ENCODE results near the gene GSPT1.

GSPT1 gene

DNA sequence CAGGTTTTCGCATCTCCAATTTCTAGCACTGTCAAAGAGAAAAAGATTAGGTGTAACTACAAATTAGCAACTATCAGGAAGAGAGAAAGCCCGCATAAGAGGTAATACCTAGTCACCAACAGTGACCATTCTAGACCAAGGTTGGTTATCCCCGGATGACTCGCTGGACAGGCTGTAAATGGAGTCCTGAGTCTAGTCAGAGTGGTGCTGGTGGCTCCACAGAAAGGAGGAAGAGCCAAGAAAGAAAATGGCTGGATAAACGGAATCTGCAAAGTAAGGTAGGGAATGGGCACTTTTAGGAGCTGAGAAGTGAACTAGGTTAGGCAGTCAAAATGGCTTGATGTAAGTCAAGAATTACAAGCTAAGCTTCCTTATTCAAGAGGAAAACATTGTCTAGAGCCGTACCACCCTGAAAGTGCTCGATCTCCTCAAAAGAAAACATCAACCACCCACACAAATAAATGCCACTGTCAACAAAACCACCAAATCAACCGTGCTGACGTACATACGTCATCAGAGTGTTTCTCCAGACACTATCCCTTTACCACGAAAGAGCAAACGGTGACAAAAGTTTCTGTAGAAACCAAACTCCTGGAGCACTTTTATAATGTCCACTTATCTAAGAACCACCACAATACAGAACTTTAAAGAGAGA, 2.2 kb downstream of the GSPT1 start:
- no peak for DNase-seq (ENCODE audit: low read depth, low spot score)

DNA sequence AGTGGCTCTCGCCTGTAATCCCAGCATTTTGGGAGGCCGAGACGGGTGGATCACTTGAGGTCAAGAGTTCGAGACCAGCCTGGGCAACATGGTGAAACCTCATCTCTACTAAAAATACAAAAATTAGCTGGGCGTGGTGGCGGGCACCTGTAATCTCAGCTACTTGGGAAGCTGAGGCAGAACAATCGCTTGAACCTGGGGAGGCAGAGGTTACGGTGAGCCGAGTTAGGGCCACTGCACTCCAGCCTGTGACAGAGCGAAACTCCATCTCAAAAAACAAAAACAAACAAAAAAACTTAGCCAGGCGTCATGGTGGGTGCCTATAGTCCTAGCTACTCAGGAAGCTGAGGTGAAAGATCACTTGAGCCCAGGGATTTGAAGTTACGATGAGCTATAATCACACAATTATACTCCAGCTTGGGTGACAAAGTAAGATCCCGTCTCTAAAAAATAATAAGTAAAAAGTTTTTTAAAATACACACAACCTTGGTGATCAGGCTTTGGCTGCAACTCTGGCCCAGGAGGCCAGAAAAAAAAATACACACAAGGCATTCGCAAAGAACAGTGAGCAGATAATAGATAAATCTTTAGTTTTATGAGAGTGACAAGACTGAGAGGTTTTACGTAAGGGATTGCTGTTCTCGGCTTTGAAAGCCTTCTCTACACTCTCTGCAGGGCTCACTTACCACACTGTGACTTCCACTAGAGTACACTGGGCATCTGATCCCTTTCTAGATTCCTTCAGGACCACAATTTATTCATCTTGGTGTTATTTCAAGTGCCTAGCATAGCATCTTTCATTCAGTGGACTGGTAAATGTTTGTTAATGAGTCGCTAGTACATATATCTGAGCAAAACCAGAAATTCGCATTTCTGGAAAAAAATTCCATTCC, 5.9 kb downstream of the GSPT1 start:
- no peak for DNase-seq (ENCODE audit: low read depth, low spot score)

DNA sequence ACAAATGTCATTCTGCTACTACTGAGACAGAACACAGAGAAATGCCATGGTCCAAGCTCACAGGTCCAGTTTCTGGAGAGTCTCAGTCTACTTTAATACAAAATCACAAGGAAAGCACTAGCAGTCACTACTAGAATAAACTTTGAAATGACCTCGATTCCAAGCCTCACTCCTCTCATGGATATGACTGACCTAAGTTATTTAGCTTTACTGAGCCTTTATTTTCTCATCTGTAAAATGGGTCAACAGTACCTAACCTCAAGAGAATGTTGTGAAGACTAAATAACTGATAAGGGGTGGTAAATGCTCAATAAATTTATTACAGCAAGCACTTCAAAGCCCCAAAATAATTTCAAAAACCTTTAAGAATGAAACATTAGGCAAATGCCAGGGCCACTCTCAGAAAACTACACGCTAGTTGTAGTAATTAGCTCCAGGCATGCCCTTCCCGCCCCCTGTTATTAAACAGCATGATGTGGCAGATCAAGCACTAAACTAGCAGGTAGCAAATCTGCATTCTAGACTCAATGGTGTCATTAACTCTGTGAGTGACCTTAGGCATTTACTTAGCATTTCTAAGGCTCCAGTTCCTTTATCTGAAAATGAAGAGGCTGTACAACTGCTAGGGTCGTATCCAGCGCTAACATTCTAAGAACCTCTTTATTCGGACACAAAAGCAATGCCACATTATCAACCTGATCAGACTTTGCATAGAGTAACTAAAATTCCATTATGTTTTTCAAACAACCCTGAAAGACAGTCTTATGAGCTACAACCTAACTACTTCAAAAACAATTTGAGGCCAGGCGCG, 8.4 kb downstream of the GSPT1 start:
- DNase-seq (ENCODE audit: low read depth, low spot score), result no peak

DNA sequence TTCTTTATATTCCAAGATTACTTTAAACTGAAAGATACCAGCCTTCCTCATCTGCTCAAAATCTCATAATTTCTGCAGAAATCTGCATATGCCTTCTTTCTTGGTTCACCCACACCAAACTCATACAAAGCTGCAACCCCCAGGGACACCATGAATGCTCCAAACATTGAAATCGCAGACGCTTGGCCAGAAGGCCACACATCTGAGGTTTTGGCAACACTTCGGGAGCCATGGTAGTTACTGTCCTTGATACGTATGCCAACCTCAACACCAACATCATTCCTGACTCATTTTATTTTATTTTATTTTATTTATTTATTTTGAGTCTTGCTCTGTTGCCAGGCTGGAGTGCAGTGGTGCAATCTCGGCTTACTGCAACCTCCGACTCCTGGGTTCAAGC, 11.8 kb downstream of the GSPT1 start:
- no peak for DNase-seq (ENCODE audit: low read depth, low spot score)

DNA sequence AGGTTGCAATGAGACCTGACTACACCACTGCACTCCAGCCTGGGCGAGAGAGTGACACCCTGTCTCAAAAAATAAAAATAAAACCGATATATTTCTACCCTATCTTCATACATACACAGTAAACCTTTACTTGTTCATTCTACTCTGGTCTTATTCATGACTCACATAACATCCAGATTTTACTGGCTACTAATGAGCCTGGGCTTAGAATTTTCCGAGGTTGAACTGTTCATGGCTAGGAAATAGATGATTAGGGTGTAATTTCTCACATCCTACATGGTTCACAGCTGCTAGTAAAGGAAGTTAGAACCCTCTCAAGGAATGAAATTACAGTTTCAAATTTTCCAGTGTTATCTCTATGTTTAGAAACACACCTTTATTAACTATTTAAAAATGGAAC, 14.7 kb downstream of the GSPT1 start:
- DNase-seq (ENCODE audit: low read depth, low spot score), result no peak

DNA sequence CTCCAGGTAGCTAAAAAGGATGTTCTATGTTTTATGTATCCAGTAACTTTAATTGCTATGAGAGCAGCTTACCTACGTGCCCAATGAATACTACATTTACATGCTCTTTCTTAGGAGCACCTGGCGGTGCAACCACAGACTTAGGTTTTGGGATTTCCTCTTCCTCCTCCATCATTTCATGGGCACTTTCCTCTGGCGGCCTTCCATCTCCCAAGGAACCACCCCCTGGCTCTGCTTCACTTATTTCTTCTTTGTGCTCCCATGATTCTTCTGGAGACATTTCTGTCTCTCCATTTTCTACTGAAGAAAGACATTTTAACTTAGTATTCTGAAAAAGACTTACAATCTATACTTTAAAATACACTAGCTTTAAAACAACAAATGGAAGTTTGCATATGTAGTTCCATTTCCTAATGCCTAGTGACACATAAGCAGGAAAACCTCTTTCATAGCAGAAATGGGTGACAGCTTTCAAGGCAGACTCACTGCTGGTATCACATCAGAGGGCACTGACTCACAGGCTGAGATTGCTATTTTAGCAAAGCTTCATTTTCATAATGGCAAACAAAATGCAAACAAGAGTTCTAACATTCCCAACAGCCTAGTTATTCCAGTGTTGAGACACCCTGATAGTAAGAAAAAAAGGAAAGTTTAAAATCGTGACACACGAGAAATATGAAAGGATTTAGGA, 19.1 kb downstream of the GSPT1 start:
- DNase-seq (ENCODE audit: low read depth, low spot score), result no peak

DNA sequence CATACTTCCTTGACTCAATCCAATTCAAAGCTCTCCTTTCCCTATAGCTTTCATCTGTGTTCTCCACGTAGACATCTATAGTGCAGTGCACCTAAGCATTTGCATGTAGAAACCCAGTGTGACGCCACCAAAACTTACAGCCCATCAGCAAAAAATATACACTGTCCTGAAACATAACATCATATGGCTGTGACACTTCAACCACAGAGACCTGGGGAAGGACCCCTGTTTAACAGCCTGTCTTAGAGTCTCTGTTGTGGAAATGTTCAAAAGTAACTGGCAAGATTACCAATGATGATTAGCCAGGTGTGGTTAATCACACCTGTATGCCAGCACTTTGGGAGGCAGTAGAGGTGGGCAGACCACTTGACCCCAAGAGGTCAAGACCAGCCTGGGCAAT, 22.2 kb downstream of the GSPT1 start:
- no peak for DNase-seq (ENCODE audit: low read depth, low spot score)

DNA sequence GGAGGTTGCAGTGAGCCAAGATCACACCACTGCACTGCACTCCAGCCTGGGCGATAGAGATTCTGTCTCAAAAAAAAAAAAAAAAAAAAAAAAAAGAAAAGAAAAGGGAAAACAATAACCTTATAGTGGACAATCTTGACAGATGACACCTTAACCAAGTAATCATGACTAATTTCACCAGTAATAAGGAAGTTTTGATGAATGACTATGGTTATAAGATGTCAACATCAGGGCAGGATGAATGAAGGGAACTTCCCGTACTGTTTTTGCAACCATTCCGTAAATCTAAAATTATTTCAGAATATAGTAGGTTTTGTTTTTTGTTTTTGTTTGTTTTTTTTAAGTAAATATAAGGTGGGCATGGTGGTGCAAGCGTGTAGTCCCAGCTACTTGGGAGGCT, 23.0 kb downstream of the GSPT1 start:
- DNase-seq (ENCODE audit: low read depth, low spot score), result no peak

DNA sequence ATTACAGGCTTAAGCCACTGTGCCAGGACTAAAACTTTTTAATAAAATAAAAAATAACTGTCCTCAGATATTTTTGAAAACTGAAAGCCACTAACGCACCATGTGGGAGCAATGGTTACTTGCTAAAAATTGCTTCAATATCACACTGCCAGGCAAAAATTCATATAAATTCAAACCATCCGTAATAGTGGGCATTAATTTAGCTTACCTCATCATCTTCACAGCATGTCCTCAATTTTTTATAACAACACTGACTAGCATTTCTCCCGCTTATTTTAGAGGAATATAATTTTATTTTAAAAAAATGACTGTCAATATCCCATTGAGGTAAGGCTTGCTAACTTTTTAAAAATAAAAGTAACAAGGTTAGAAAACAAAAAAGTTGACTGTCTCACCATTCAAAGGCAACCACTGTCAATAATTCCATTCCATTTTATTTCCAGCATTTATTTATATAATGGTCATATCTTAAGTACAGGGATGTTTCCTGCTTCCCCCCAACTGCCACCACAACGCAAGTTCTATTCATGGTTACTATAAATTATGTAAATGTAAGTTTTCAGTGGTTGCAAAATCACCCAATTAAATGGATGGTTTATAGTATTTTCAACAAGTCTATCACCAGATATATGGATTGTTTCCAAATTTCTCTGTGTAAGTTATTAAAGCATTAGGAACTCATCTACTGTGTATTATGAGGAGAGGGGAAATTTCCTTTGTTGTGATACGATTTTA, 25.4 kb downstream of the GSPT1 start:
- DNase-seq (ENCODE audit: low read depth, low spot score), result no peak

DNA sequence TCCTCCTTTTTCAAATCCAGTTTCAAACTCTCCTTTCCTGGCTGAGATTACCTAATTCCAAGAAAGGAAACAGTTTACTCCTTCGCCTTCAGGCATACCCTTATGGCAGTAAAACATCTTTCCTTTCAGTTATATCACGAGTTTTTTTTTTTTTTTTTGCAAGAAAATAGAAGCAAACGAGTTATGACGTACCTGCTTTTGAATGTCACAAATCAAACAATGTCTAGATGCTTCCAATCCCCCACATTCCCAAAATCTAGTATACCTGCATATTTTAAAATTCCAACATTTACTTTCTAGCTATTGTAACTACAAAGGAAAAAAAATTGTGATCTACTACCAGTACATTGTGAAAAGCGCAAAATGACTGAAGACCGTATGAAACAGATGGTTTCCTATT, 28.9 kb downstream of the GSPT1 start:
- DNase-seq (ENCODE audit: low read depth, low spot score), result no peak

DNA sequence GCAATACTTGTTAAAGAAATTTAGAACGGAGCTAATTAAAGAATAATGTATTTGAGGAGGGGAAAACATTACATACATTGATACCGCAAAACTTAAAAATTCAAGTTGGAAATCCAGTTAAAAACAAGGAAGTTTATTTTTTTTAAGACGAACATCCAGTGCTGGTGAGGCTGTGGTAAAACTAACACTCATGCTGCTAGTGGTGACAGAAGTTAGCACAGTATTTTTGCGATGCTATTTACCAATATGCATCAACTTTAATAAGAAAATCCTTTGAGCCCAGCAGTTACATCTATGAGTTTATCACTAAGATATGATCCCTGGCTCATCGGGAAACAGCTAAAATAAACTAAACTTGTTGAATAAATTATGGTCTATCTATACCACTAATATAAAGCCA, 31.7 kb downstream of the GSPT1 start:
- no peak for DNase-seq (ENCODE audit: low read depth, low spot score)

DNA sequence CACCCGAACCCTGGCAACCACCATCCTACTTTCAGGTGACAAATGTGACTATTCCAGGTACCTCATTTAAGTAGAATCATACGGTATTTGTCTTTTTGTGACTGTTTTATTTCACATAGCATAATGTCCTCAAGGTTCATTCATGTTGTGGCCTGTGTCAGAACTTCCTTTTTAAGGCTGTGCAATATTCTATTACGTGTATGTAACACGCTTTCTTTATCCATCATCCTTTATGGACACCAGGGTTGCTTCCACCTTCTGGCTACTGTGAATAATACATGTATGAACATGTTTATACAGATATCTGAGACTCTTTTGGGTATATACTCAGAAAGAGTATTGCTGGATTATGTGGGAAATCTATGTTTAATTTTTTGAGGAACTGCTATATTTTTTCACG, 35.7 kb downstream of the GSPT1 start:
- DNase-seq (ENCODE audit: low read depth, low spot score), result no peak

DNA sequence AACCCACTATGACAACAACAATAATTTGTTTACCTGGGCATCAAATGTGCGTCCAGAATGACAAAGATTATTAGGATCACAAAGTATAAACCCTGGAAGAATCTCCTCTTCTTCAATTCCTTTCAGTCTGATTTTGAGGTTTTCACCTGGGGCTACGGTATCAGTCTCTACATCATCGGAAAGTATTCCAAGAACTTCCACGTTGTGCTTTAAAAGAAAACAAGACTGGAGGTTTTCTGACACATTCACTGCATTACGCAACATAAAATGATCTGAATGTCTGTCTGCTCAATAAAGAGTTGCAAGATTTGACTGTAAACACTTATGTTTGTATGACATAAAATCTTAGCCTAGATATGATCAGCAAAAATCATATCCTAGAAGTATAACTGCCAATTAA, 38.4 kb downstream of the GSPT1 start:
- no peak for DNase-seq (ENCODE audit: low read depth, low spot score)

DNA sequence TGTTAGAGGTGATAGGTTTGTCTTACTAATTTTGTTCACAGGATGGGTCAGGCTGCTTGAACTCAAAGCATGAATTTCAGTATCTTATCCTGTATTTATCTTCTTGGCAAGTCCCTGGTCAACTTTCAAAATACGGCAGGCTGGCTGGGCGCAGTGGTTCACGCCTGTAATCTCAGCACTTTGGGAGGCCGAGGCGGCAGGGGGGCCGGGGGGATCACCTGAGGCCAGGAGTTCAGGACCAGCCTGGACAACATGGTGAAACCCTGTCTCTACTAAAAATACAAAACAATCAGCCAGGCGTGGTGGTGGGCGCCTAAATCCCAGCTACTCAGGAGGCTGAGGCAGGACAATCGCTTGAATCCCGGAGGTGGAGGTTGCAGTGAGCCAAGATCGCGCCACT, 39.5 kb downstream of the GSPT1 start:
- DNase-seq (ENCODE audit: low read depth, low spot score), result no peak

DNA sequence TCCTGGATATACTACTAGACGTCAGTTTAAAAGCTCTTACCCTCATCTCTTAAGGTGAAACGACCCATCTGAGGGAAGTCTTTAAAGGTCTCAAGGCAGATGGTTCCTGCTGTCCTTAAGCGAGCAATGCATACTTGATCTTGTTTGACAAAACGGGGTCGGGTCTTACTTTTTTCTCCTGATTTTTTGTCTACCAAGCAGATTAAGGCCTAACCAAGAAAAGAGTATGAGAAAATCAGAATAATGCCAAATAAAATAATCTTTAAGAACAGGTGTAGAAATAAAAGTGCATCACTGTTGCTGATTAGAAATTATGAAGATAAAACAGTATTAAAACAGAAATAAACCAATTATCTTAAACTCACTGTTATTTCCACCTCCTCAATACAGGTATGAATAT, 40.0 kb downstream of the GSPT1 start:
- no peak for DNase-seq (ENCODE audit: low read depth, low spot score)

DNA sequence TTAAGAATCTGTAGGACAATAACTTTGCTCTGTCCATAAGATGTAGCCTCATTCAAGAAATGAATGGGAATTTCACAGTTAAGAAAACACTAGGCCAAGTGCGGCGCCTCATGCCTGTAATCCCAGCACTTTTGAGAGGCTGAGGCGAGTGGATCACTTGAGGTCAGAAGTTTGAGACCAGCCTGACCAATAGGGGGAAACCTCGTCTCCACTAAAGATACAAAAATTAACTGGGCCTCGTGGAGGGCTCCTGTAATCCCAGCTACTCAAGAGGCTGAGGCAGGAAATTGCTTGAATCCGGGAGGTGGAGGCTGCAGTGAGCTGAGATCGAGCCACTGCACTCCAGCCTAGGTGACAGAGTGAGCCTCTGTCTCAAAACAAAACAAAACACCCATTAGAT, 44.6 kb downstream of the GSPT1 start:
- DNase-seq (ENCODE audit: low read depth, low spot score), result peak; percentile 73

DNA sequence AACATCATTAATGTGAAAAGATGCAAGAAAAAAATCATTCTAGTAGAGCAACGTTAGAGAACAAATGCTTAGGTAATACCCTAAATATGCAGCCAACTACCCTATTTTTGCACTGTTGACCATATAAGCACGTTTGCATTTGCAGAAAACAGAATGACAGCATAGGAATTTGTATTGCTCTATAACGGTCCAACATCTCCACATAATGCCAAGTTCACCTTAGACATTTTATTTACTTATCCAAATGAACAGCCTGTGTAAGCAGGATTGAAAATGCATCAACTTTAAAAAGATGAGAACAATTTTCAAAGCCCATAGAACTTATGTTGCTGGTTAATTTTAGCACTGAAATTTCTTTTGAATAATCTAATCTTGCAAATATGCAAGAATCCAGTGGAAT, 45.4 kb downstream of the GSPT1 start:
- no peak for DNase-seq (ENCODE audit: low read depth, low spot score)

DNA sequence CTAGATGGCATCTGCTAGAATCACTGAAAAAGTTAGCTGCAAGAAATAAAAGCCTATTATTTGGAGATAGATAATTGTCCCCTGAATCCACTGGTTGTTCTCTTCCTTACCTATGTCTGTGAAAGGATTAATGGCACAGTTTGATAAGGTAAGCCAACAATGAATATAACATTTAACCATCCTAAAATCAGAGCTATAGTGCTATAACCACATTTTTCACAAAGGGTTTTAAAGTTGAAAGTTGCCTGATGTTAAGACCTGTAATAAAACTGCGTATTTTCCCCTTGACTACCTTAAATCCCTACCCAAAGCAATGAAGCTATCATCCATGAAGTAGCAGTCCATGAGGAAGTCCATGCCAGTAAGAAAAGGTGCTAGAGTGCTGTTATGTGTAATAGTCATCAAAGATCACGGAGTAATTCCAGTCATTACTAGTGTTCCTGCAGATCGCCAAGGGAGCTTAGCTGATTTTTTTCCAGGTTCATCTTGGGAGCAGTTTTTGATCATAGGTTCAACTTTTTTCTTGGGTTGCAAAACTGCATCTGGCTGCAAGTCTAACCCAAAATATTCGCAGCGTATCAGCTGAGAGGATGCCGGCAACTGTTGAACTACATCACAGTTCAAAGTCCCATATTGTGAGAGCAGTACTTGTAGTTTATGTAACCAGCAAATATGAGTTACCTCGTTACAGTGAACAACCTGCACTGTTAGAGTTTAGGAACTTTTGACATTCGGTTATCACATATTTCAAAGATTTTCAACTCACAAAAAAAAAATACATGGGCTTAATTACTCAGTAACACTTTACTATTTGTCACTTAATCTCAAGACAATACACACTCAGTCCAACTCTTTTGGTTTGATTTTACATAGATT, 46.2 kb downstream of the GSPT1 start:
- DNase-seq (ENCODE audit: low read depth, low spot score), result no peak

DNA sequence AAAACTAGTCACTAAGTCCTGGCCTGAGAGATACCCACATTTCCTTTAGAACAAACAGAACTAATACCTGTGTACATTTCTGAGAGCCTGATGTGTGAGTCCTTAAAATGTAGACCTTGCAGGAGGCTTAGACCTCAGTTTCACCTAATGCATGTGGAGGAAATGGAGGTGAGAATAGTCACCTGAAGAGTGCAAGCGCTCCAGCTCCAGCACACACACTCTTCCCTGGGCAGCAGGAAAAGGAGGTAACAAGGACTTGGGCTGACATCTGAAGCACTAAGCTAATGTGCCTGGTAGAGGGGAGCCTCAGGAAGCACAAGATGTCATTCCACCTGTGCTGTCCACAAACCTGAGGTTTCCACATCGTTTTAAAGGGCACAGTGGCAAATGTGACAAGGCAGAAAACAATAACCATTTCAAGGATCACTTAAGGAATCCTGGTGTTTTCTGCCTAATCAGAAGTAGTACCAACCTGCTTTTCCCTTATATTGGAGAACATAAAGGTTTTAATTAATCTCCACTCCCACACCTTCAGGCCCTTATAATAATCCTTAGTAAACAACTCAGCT, 47.3 kb downstream of the GSPT1 start:
- DNase-seq (ENCODE audit: low read depth, low spot score), result no peak

DNA sequence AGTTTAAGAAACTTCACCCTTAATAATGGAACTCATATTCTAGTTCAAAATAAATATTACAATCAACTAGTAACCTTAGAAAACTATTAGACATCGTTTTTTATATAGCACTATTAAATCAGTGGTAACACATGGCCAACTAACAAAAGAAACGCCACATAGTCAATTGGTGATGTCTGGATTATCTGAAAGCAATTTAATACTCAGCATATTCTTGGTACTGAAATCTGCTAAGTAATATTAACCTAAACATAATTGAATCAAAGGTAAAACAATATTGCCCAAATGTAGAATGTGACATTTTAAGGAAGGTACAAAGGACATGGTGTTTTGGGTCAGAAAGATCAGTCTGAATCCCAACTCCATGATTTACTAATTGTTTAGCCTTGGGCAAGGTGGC, 53.3 kb downstream of the GSPT1 start:
- DNase-seq (ENCODE audit: low read depth, low spot score), result no peak

Measured in ELF-1 (cell line).